A673 (cell line): ENCODE measurements around the gene LINGO1.

ENCODE experiments used
- CTCF ChIP-seq: fragments of 300-800, 200-600 bp; sonication (generic); conservative IDR thresholded peaks from 2 replicates; pipeline ENCODE4 v1.5.1; 2017; ENCODE audit warnings: low read depth, mild to moderate bottlenecking, antibody characterized with exemption, low read length, moderate library complexity, mixed read lengths
- EZH2 ChIP-seq: fragments of 200-600 bp; sonication (generic); IDR thresholded peaks from 2 replicates; pipeline ENCODE4 v1.6.1; 2017; ENCODE audit warnings: borderline replicate concordance, low read depth, mild to moderate bottlenecking, mixed read lengths, antibody characterized with exemption, low read length; ENCODE audit not compliant: poor library complexity, severe bottlenecking

- TF ChIP-seq EZH2 = no peak
- no peak for TF ChIP-seq CTCF
These were observed 5.4 kb upstream of the LINGO1 start for GRCh38 chr15:77637851-77638692.
